NAMALWA (cell line): ENCODE results near the gene CASP8AP2.
A peak's percentile ranks its signal among the peaks of the same experiment; 100 is the strongest.
"Not testable (repeated sequence)": the region's sequence is repeated elsewhere in the genome, so short reads cannot be mapped to it uniquely, and the experiment has no call there.

ENCODE experiments used
- DNase-seq: peaks from one replicate; pipeline ENCODE4 v3.0.0-alpha.2; 2015; ENCODE audit warnings: low spot score

The CASP8AP2 gene

DNA sequence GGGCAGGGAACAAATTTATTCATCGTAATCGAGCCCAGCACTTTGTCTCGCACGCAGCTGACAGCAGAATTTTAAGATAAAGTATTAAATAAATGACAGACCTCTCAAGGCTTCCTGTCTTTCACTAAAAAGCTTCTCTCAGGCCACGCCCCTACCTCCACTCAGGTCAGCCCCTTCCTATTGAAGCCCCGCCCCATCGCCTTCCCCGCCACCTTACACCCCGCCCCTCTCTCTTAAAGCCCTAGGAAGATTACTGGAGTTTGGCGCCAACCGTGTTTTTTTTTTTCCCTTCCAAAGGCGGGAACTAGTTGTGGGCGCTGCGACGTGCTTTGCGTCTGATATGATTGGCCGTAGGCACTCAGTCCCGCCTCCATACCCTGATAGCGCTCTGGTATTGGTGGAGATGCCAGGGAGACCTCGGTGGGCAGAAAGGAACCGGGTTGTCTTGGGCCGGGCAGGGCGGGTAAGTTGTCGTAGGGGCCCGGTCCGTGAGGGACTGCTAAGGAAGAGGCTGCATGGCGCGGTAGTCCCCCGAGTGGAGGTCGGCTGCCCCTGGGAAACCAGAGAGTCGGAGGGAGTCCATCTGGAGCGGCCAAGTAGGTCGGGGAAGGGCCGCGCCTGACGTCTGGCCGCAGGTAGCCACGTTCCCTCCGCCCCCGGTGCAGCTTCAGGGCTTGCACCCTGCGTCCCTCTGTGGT lies at the start of gene CASP8AP2:
Gene CASP8AP2, plus strand, starts transcription at position 409 of the 698 bp plus-strand sequence.
- peak; percentile 100 for DNase-seq

DNA sequence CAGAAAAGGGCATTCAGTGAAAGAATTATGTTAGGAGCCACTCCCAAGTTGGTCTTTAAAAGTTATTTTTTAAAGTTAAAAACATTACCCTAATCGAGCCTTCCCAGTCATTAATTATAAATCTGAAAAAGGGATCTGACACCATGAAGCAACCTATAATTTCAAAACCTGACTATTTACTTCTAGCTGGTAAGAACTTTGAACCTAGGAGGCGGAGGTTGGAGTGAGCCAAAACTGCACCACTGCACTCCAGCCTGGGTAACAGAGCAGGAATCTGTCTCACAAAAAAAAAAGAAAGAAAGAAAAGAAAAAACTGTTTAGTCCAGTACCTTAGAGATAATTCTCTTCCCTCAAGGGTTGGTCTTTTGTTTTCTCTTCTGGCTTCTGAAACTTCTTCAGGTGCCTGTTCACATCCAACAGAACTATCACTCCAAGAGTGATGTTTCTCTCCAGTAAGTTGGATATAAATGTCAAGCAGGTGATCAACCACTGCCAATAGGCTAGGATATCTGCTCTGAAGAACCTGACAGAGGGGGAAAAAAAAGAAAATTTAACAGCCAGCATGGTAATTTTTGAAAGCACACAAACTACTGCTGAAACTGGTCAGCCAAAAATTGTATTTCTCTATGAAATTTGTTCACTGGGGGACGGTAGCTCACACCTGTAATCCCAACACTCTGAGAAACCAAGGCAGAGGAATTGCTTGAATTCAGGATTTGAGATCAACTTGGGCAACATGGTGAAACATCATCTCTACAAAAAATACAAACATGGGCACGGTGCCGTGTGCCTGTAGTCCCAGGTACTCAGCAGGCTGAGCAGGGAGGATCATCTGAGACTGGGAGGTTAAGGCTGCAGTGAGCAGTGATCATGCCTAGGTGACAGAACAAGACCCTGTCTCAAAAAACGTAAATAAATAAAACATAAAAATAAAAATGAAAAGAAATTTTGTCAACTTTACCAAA lies 48.3 kb upstream of the CASP8AP2 start:
- DNase-seq: no peak

DNA sequence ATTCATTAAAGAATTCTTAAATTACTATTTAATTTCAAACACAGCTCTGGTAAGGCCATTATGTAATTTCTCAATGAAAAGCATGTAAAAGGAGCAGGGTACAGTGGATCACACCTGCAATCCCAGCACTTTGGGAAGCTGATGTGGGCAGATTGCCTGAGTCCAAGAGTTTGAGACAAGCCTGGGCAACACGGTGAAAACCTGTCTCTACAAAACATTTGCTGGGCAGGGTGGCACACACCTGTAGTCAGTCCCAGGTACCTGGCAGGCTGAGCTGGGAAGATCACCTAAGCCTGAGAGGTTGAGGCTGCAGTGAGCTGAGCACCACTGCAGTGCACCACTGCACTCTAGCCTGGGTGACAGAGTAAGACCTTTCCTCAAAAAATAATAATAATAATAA lies 47.5 kb upstream of the CASP8AP2 start:
- no peak for DNase-seq

DNA sequence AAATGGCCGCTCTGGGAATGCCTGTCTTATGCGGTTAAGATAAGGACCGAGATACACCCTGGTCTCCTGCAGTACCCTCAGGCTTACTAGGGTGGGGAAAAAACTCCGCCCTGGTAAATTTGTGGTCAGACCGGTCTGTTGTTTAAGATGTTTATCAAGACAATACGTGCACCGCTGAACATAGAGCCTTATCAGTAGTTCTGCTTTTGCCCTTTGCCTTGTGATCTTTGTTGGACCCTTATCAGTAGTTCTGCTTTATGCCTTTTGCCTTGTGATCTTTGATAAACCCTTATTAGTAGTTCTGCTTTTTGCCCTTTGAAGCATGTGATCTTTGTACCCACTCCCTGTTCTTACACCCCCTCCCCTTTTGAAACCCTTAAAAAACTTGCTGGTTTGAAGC lies 46.4 kb upstream of the CASP8AP2 start:
- DNase-seq: not testable (repeated sequence)

DNA sequence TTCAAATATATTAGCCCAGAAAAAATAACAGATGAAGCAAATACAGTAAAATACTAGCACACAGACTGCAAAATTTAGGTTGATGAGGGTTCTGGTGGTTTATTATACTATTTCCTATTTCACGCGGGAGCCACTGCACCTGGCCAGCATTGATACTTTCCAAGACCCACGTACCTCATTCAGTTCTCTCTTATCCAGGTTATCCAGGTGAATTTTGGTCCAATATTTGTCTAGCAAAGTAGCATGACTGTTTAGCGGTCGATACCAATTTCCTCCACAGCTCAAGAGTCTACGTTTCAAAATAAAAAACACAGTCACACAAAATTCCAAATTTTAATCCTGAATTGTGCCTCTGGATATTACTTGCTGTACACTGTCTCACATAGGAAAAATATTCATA lies 44.8 kb upstream of the CASP8AP2 start:
- no peak for DNase-seq

DNA sequence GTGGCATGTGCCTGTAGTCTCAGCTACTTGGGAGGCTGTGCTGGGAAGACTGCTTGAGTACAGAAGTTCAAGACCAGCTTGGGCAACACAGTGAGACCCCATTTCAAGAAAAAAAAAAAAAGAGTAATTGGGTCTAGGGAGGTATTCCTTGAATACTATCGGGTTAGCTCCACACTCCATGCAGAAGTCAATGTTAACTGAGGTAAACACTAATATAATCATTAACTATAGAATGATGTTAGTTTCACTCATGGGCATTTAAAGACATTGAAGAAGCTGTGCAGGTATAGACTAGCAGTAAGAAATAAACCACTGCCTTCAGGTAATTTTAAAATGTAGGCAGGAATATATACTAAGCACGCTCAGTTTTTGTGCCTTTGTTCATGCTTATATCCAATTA lies 42.7 kb upstream of the CASP8AP2 start:
- DNase-seq: no peak

DNA sequence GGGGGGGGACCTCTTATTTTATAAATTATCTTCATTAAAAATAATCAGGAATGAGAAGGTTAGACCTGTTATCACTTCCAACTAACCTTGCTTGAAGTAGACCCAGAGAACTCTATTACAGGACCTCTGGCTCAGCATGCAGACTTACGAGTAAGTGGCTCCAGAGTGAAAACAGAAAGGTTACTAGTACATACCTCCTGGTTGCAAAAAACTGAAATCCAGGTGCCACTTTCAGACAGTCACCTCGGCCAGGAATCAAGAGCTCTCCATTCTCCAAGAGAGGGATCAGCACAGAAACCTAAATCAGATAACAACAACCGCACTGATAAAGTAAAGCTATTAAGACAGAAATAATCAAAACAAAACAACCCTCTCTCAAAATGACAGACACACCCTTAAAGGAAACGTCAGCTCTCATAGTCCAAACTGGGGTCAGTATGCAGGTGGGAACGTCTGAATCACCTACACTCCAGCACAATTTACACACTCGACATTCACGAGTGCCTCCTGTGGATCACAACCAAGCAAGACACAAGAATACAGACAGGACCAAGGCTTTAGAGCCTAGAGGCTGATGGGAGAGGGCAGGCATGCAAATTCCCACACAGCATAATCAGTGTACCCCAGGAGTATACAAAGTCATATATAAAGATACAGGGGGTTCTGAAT lies 41.9 kb upstream of the CASP8AP2 start:
- DNase-seq: no peak

DNA sequence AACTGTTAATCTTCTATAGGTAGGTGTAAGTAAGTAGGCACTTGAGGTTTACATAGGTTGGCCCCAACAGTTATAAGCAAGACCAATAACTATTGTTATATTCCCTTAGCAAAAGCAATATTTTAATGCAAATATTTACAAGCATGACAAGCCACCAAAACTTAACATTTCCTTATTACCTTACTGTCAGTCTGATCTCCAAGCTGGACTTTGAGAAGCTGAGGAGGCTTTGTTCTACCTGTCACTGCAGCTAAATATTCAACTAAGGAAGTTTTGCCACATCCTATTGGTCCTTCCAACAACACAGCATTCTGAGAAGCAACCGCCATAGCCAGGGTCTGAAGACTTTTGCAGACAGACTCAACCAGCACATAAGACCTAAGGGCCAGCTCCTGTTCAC lies 39.7 kb upstream of the CASP8AP2 start:
- DNase-seq: no peak

DNA sequence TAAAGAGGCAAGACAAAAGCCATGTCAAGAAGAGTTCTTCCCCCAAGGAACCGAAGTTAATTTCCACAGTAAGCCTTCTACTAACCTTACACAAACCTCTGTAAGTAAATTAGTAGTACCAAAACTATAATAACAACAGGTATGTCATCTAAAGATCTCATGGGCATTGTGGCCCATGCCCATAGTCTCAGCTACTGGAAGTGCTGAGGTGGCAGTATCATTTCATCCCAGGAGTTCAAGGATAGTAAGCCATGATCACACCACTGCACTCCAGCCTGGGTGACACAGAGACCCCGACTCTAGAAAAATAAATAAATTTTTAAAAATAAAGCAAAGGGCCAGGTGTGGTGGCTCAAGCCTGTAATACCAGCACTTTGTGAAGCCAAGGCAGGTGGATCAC lies 39.3 kb upstream of the CASP8AP2 start:
- DNase-seq: no peak

DNA sequence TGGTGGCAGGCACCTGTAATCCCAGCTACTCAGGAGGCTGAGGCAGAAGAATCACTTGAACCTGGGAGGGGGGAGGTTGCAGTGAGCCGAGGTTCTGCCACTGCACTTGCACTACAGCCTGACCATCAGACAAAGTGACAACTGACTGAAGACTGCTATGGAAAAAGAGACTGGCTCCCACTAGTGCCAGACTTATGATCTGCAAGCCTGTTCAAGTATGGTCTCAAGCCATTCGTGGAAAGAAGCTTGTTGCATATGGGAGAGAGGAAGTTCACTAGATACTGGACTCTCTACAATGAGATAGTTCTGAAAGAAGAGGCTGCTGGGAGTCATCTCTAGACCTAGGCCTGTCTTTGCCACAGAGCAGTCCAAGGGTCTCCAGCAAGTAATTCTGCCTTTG lies 36.8 kb upstream of the CASP8AP2 start:
- DNase-seq: peak; percentile 77

DNA sequence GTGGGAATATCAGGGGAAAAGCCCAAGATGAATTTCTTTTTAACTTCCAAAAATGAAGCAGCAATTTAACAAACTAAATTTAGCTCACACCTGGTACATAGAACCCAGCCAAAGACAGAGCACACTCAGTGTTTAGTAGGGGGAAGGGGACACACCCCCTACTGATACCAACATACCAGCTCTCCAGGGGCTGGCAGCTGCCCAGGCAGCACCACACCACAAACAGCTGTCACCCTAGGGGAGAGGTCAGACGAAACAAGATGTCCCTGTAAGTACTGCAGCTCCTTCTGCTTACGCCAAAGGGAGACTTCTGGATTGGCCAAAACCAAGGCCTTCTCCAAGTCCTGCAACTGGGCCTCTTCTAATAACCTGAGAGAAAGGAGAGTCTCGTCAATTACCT lies 36.1 kb upstream of the CASP8AP2 start:
- DNase-seq: peak; percentile 28

DNA sequence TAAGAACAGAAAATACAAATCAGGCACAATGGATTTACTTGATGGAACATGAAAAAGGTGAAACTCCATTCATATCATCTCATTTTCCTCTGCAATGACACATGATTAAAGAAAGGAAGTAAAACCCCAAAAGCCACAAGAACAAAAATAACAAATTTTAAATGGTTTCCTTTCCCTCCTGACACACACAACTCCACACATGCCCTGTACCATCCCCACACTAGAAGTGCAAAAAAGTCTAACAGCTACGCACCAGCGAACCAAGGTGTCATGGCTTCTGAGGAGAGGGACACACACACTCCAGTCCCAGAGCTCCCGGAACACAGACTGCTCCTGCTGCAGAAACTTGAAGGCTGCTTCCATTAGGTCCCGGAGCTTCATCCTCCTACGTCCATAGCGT lies 35.4 kb upstream of the CASP8AP2 start:
- no peak for DNase-seq

DNA sequence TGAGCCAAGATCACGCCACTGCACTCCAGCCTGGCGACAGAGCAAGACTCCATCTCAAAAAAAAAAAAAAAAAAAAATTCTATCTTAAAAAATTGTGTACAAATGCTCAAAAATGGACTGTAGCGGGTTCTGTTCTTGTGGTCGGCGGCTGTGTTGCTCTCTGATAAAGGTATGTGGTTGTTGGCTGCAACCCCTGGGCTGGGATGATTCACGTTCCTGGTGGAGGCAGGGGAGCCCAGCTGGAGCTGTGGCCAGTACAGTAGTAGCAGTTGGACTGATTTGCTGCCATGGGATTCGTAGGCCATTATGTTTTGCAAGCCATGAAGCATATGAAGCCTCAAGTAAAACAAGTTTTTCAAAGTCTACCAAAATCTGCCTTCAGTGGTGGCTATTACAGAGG lies 32.4 kb upstream of the CASP8AP2 start:
- no peak for DNase-seq

DNA sequence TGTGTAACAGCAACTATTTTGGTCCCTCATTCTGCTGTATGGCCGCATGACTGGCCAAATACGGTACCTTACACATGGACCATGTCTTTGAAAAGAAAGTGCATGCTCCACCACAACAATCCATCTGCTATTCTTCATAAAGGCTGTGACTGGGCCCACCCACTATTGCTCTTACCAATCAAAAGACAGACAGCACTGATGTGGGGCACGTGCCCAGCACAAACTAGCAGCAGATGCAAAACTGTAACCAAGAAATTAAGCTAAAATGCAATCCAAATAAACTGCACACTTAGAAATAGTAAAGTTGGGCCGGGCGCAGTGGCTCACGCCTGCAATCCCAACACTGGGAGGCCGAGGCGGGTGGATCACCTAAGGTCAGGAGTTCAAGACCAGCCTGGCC lies 30.6 kb upstream of the CASP8AP2 start:
- DNase-seq: no peak

DNA sequence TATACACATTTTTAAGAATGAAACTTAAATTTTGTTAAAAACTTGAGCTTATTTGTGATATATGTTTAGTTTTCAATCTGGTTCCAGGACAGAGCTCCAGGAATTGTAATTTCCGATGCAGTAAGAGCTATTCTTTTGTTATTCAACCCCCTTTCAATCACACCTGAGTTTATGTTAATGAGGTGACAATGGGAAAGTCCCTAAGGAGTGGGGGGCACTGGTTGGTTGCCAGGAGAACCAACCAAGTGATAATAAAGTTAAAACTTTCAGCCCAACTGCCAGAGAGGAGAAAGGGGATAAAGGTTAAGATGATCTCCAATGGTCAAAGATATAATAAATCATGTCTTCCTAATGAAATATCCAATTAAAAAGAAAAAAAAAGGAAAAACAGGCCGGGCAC lies 29.9 kb upstream of the CASP8AP2 start:
- DNase-seq: no peak

DNA sequence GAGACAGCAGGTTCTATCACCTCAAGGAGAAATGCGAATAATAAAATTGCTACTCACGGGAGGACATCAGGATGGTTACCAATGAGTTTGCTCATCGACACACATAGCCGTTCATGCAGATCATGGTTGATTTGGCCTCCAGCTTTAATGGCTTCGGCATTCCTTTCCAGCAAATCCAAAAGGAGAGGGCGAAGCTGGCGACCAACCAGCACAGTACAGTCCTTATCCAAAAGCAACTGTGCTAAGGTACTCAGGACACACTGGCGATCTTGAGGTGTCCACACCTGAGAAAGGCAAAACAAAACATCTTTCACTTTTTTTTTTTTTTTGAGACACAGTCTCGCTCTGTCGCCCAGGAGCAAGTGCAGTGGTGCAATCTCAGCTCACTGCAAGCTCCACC lies 26.4 kb upstream of the CASP8AP2 start:
- DNase-seq: no peak

DNA sequence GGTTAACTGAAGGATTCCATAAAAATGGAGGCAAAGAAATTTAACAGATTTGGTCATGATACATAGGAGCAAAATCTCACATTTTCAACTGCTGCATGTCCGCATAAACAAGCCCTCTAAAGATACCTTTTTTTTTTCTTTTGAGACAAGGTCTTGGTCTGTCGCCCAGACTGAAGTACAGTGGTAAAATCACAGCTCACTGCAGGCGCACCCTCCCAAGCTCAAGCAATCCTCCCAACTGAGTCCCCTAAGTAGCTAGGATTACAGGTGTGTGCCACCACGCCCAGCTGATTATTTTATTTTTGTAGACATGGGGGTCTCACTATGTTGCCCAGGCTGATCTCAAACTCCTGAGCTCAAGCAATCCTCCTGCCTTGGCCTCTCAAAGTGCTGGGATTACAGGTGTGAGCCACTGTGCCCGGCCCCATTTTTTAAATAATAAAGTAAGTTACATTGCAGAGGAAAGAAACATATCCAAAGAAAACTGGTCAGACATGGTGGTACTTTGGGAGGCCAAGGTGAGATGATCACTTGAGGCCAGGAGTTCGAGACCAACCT lies 23.8 kb upstream of the CASP8AP2 start:
- DNase-seq: no peak

DNA sequence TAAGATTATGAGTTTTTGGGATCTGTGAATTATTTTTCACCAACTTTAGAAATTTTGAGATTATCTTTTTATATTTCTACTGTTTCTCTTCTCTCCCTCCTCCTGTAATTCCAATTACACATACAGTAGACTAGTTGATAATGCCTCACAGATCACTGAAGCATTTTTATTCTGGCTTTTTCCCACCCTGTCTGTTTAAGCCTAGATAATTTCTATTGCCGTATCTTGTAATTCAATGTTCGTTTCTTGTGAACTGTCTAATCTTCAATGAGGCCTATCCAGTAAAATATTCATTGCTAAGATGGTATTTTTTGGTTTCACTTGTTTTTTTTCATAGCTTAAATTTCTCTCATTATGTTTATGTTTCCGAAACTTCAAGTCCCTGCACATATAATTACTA lies 22.1 kb upstream of the CASP8AP2 start:
- no peak for DNase-seq

DNA sequence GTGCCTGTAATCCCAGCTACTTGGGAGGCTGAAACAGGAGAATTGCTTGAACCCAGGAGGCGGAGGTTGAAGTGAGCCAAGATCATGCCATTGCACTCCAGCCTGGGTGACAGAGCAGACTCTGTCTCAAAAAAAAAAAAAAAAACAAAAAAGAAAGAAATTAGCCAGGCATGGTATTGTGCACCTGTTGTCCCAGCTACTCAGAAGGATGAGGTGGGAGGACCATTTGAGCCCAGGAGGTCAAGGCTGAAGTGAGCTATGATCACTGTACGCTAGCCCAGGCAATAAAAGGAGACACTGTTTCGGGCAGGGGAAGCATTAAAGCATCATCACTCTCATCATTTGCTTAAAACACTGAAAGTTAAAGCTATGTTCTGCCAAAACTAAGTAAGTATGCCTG lies 16.3 kb upstream of the CASP8AP2 start:
- DNase-seq: not testable (repeated sequence)

DNA sequence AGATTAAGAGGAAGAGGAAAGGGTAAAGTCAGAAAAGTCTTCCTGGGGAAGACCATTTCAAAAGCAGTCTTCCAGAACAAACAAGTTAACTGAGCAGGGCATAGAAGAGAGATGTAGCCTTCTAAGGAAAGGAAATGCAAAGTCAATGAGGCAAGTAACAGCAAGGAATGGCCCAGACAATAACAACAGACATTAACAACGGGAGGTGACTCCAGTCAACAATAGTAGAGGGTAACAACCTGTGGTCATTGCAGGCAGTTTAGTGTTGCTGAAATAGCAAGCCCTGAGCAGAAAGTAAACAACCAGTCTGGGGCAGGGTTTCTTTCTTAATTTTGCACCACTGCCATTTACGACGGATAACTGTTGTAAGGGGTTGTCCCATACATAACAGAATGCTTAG lies 12.2 kb upstream of the CASP8AP2 start:
- no peak for DNase-seq

DNA sequence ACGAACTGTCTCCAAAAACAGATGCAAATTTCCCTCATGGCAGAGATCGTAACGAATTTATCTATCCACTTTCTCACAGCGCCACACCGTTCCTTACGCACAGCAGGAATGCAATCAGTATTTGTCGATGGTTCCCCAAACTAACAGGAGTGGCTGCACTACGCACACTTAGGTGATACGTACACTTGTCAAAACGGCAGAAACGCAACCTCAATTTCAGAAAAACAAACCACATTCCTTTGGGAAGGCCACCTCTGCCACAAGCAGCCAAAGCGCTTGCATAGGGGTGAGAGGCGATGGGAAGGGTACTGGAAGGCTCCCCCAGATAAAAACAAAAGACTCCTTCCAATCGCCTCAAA lies 10.7 kb upstream of the CASP8AP2 start:
- peak; percentile 73 for DNase-seq

DNA sequence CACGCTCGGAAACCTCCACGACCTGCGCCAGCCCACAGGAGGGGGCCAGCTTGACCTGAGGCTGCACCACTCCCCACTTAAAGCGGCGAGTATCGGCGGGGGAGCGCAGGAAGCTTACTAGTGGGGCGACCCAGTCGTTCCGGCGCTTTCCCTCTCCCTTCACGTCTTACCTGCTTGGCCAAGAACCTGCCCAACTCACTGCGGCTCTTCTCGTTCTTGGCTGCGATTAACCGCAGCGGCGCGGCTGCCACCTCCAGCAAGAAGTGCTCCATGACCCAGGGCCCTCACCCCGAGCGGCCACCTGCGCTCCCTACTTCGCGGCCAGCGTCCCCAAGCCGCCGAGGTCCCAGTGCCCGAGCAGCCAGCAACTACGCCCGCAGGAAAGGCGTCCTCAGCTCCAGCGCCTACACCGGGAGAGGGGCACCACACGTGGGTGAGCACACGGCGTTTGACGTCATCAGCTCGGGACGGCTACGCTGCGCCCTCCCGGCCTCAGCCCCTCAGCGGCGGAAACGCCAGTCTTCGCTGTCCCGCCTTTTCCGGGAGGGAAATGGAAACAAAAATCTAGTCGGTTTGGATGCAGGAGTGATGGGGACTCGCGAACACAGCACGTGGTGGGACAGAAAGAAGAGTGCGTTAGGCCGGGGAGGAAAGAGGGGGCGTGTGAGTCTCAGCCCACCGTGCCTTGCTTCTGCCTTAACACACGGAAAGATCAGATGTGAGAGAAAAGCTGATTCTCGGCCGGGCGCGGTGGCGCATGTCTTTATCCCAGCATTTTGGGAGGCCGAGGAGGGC lies 10.1 kb upstream of the CASP8AP2 start, which contains the start of gene MDN1:
Gene MDN1, minus strand, starts transcription at position 459 of the 795 bp plus-strand sequence. Its CDS starts 187 bp downstream, at position 272.
- peak; percentile 96 for DNase-seq
